Measurements from ENCODE around the gene SPOP.

DNA sequence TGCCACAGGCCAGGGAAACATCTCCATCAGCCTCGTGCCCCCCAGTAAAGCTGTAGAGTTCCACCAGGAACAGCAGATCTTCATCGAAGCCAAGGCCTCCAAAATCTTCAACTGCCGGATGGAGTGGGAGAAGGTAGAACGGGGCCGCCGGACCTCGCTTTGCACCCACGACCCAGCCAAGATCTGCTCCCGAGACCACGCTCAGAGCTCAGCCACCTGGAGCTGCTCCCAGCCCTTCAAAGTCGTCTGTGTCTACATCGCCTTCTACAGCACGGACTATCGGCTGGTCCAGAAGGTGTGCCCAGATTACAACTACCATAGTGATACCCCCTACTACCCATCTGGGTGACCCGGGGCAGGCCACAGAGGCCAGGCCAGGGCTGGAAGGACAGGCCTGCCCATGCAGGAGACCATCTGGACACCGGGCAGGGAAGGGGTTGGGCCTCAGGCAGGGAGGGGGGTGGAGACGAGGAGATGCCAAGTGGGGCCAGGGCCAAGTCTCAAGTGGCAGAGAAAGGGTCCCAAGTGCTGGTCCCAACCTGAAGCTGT is 98.9 kb downstream of the SPOP start:
- TF ChIP-seq EZH2 (IDR thresholded peaks at IDR 0.05; ENCODE audit: insufficient read depth, low read length) (no peak), CTCF (IDR thresholded peaks at IDR 0.05; ENCODE audit: insufficient read depth, low read depth, low read length) (no peak)
